ENCODE data around the gene CDADC1.
"Not testable (repeated sequence)": the region's sequence is repeated elsewhere in the genome, so short reads cannot be mapped to it uniquely, and the experiment has no call there.

CDADC1 gene

DNA sequence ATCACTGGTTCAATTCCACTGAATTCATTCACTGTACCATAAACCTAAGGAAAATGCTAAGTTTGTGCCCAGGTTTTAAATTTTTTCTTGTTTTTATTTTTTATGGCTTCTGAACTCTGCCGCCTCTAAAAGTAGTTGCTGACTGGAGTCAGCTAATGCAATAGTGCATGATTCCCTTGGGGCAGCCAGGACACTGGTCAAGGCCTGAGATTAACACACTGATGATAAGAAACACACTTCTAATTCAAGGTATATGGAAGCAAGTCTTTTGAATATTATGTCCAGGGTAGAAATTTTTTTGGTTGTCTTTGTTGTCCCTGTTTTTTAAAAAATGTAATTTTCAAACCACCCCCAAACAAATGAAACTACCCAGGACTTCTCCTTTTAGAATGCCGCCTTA lies 72.2 kb downstream of the CDADC1 start:
- DNase-seq, result no peak

DNA sequence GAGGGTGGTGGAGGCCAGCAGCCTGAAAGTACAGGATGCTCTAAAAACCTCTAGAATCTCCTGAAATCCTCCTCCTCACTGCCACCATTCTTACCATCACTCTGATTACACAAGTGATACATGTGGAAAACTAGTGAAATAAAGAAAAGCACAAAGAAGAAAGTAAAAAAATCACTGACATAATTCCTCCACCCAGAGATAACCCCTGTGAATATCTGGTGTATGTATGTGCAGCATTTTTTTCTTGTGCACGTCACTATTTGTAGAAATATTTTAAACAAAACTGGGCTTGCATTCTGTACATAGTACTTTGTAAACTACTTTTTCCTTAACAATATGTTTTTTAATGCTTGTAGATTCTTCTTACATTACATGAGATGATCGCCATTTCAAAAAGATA lies 73.2 kb downstream of the CDADC1 start:
- no peak for DNase-seq

DNA sequence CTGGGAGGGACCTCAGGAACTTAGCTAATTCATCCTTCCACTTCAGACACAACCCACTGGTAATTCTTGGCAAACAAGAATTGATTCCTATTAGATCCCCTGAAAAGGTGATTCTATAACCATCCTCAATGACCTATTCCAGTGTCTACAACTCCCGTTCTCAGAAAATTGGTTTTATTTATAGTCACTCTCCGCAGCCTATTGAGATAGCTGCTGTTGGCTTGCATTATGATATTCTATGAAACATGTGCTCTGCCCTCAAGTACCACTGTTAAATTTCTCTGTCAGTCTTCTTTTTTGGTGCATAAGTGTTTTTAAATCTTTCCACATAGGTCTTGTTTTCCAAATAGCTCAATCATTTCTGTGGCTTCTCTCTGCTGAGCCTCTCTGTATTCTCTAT lies 75.0 kb downstream of the CDADC1 start:
- no peak for DNase-seq

DNA sequence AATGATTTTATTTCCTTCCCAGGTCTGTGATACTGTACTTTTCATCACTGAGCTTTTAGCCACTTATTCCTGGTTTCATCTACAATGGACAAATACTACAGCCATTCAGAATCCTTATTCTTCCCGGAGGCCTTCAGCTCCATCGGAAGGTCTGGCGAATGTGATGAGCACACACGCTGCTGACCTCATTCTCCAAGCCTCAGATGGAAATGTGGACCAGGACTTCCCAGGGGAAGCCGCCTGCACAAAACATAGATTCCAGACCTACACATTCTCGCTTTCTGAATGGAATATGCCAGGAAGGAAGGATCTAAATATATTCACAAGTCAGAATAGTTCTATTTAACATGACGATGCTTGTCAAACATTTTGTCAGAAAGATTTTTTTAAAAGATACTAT lies 75.6 kb downstream of the CDADC1 start:
- no peak for DNase-seq

DNA sequence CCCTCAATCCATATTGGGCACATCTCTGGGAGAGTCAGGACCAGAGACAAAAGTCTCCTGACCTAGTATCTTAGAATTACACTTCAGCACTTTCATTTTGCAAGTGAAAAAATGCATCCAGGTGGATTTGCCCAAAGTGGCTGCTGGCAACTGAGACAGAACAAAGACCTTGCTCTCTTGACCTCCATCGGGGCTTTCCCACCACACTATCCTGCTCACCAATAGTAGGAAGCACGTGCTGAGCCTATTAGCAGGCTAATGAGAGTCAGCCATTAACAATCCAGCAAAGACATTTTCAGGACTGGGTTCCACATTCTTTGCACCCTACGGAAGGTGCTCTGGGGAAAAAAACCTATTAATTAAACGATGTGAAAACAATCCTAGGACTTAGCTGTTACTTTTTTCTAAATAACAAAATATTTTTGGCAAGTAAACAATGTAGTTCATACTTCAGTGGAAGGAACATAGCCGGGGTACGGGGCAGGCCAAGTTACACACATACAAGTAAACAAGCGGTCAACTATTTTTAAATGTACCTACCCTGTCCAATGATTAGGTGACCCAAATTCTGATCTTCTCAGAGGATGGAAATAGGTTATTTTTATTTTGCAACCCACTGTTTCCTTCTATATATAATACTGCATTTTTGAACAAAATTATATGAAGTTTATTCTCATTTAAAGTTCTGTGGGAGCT lies 78.6 kb downstream of the CDADC1 start:
- DNase-seq, result no peak

DNA sequence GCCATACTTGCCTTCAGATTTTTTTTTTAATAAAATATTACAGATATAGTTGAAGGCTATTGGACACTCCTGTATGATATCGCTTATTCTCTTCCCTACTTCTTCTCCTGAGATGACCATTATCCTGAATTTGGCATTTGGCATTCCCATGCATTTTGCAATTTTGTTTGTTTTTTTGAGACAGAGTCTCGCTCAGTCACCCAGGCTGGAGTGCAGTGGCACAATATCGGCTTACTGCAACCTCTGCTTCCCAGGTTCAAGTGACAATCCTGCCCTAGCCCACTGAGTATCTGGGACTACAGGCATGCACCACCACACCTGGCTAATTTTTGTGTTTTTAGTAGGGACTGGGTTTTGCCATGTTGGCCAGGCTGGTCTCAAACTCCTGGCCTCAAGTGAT lies 79.4 kb downstream of the CDADC1 start:
- DNase-seq, result not testable (repeated sequence)

DNA sequence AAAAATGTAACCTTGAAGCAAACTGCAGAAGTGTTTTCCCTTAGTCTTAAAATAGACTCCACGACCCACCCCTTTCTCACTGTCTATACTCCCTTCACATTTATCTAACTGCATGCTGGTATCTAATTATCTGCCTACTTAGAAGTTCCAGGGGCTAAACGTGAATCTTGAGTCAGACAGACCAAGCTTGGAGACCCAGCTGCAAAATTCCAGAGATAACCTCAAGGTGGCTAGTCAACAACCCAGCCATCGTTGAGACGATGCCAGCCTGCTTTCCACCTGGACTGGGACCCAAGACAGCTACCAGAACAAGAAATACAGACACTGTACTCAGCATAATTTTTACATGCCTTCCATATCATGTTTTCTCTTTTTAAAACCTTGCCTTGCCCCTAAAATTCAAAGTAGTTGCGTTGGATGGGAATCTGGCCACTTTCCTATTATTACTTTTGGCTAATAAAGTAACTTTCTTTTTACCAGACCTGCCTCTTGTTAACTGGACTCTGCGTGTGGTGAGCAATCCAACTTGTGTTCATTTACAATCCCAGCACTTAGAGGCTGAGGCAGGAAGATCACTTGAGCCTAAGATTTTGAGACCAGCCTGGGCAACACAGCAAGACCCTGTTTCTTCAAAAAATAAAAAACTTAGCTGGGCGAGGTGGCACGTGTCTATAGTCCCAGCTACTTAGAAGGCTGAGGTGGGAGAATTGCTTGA lies 82.3 kb downstream of the CDADC1 start:
- DNase-seq, result no peak

DNA sequence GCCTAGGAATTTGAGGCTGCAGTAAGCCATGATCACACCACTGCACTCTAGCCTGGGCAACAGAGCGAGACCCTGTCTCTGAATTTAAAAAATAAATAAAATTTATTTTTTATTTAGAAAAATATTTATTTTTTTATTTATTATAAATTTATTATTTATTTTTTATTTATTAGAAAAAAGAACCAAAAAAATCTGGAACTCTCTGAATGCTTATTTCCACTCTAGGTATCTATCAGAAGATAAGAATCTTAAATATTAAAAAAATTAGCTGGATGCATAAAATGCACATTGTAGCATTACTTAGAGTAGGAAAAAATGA lies 82.8 kb downstream of the CDADC1 start:
- no peak for DNase-seq

DNA sequence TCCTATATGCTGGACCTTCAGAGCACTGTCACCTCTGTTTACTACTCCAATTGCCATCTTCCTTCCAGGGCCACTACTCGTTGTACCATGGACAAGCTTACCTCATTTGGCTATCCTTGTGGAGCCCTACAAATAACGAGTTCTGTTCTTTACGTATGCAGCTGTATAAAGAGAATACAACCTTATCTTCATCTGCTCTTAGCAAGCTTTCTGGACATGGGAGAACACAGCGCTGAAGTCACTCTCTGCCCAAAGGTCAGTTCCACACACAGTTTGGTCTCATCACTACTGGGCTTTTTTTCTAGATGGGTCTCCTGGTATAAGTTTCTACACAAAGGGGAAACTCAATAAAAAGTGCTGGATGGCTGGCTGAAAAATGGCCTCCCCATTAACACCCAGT lies 88.9 kb downstream of the CDADC1 start:
- DNase-seq, result no peak

DNA sequence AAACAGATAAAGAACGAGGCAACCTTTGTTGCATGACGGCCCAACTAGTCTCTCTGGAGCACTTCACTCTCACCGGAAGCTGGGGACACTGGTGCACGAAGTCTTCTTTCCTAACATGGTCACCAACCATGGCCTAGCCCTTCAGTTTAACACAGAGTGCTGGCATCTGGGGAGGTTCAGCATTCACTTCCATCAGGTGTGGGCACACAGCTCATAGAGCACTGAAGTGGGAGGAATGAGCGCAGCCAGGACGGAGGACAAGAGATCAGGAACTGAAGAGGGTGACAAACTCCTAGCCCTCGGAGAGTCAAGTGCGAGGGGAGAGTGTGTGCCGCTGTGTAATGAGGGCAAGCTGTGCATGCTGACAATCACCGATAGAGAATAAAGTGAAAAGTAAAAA lies 92.4 kb downstream of the CDADC1 start:
- DNase-seq, result no peak

DNA sequence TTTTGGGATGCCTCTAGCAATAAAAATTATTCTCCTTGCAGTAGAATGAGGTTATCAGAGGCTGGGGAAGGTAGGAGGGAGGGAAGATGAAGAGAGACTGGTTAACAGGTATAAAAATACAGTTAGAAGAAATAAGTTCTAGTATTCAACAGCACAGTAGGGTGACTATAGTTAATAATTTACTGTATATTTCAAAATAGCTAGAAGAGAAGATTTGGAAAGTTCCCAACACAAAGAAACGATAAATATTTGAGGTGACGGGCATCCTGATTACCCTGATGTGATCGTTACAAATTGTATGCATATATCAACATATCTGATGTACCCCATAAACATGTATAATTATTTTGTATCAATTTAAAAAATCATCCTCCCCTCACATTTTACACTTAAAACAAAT lies 93.8 kb downstream of the CDADC1 start:
- DNase-seq, result no peak

DNA sequence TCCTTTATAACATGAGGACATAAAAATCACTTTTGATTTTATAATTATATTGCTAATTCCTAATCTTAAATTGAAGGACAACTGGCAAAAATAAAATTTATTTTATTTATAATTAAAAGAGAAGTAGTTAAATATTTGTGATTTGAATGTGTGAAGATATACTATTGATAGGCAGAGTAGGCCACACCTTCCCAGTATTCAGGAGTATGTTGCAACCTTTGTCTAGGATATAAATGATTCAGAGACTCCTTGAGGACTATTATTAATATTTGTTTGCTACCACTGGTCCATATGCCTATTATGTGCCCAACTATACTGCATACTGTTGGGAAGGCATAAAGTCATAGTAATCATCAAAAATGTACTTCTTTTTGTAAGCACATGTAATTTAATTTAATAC lies 94.2 kb downstream of the CDADC1 start:
- DNase-seq, result no peak

DNA sequence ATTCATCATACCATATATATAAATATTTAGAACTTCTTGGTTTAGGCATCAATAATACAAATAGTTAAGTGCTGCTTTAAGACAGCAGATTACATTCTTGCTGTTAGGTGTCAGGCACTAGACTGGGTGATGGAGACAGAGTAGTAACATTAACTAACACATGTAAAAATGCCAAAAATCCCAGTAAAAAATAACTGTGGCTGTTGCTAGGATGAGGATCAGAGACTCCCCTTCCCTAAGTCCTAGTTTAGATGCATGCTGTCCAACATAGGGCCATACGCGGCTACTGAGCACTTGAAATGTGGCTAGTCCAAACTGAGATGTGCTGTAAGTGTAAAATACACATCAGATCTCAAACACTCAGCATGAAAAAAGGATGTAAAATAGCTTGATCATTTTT lies 94.7 kb downstream of the CDADC1 start:
- no peak for DNase-seq
